ENCODE results near the gene LARP4.
"Not testable (repeated sequence)": the region's sequence is repeated elsewhere in the genome, so short reads cannot be mapped to it uniquely, and the experiment has no call there.

LARP4 gene

GRCh38 chr12:50517421-50518048 is 116.8 kb downstream of the LARP4 start:
- DNase-seq, result no peak
- intact Hi-C loops (cut with DNase I), result loop anchor here (10.0 kb wide), 1 partner anchor 47 kb away; no protein-coding TSS in a partner anchor

DNA sequence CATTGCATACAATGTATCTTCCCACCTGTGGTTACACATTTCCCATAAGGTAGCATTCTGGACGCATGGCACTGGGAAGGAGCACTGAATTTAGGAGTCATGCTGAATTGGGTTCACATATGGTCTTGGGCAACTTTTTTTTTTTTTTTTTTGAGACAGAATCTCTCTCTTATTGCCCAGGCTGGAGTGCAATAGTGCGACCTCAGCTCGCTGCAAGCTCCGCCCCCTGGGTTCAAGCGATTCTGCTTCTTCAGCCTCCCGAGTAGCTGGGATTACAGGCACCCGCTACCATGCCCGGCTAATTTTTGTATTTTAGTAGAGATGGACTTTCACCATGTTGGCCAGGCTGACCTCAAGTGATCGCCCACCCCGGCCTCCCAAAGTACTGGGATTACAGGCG is 117.4 kb downstream of the LARP4 start:
- DNase-seq, result no peak
- intact Hi-C loops (cut with DNase I), result loop anchor here (10.0 kb wide), 1 partner anchor 47 kb away; no protein-coding TSS in a partner anchor

DNA sequence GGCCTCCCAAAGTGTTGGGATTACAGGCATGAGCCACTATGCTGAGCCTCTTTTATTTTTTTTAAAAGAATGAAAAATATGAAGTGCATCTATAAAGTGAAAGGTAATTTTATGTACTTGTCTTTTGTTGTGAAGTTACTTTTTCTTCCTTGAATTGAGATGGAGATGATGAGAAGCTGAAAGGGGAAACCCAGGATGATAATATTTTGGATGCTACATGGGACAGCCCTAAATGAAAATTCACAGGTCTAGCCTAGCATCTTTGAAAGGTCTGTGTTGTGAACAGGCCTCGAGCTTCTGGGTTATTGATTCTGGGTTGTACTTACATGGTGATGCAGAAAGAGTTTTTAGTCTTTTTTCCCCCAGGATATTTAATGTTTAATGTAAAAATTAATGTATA is 118.7 kb downstream of the LARP4 start:
- intact Hi-C loops (cut with DNase I), result loop anchor here (10.0 kb wide), 1 partner anchor 45 kb away; no protein-coding TSS in a partner anchor
- no peak for DNase-seq

DNA sequence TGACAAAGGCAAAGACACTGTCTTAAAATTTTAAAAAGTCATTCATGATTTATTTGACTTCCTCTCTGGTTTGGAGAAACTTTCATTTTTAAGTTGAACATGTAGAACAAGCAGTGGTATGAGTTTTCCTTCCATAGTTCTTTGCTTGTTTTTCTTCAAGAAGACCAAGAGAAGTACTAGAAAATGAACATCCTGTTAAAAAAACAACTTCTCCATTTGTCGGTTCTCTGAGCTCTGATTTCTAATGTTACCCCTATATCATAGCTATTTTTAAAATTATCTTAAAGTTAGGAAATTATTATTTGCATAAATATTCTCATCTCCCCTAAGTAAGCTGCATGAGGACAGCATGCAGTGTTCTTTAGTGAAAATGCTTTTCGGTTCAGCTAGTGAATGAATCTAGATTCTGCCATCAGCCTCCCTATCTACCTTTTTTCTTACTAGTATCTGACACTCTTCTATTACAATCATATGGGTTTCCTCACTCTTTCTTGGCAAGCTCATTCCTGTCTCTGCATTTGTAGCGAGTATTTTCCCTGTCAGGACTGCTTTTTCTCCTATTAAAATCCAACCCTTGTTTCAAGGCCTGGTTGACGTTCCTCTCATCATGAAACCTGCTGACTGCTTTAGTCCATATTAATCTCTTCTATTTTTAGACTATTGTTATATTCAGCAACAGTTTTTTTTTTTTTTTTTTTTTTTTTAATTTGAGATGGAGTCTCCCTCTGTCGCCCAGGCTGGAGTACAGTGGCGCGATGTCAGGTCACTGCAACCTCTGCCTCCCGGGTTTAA is 119.9 kb downstream of the LARP4 start:
- no peak for DNase-seq
- intact Hi-C loops (cut with DNase I), result no loop called here

DNA sequence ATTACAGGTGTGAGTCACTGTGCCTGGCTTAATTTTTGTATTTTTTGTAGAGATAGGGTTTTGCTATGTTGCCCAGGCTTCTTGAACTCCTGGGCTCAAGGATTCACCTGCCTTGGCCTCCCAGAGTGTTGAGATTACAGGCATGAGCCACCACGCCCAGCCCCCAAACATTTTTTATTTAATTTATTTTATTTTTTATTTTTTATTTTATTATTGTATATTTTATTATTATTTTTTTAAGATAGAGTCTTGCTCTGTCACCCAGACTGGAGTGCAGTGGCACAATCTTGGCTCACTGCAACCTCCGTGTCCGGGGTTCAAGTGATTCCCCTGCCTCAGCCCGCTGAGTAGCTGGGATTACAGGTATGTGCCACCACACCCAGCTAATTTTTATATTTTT is 121.1 kb downstream of the LARP4 start:
- DNase-seq; intact Hi-C loops (cut with DNase I): not testable (repeated sequence)

GRCh38 chr12:50523772-50524171 is 123.1 kb downstream of the LARP4 start:
- intact Hi-C loops (cut with DNase I), result no loop called here
- no peak for DNase-seq

GRCh38 chr12:50524621-50525020 is 123.9 kb downstream of the LARP4 start:
- no peak for DNase-seq
- intact Hi-C loops (cut with DNase I), result no loop called here

DNA sequence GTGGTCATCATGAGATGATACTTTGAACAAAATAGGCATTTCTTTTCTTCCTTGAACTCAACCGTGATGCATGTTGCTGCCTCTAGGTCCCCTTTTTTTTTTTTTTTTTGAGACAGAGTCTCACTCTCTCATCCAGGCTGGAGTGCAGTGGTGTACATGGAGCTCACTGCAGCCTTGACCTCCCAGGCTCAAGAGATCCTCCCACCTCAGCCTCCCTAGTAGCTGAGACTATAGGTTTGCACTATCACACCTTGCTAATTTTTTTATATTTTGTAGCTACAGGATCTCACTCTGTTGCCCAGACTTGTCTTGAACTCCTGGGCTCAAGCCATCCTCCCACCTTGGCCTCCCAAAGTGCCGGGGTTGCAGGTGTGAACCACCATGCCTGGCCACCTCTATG is 124.7 kb downstream of the LARP4 start:
- no peak for DNase-seq
- intact Hi-C loops (cut with DNase I), result no loop called here

GRCh38 chr12:50527359-50527726 is 126.7 kb downstream of the LARP4 start:
- intact Hi-C loops (cut with DNase I), result no loop called here

DNA sequence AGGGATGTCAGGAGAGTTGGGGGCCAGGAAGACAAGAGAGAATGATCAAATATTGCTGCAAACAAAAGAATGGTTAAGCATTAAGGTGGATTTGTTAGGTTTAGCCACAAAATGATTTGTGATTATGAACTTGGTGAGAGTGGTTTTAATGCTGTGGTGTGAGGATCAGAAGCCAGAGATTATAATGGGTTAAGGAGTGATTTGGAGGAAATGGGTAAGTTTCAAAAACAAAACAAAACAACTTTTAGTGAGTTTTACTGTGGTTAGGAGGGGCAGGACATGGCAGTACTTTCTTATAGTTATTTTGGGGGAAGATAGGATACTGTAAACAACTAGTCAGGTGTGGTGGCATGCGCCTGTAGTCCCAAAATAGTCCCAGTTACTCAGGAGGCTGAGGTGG is 128.1 kb downstream of the LARP4 start:
- no peak for DNase-seq
- intact Hi-C loops (cut with DNase I), result no loop called here

More at GRCh38 chr12:50527359-50527726, 126.7 kb downstream of the LARP4 start:
- no peak for DNase-seq

- intact Hi-C loops (cut with DNase I), result no loop called here
Observed at GRCh38 chr12:50529345-50529744, 128.7 kb downstream of the LARP4 start.

More at GRCh38 chr12:50529345-50529744, 128.7 kb downstream of the LARP4 start:
- no peak for DNase-seq

Data from head of caudate nucleus (tissue), 42 donors.